Mesendoderm (in vitro differentiated cells): ENCODE measurements around the gene MUSK.
"Not testable (repeated sequence)": the region's sequence is repeated elsewhere in the genome, so short reads cannot be mapped to it uniquely, and the experiment has no call there.

ENCODE experiments used
- DNase-seq: peaks from one replicate; pipeline ENCODE4 v3.0.0; 2013
- H2AK5ac ChIP-seq: 2 replicates; pipeline ENCODE4 v1.6.1; 2013; ENCODE audit warnings: low read length, inconsistent platforms
- H2BK120ac ChIP-seq: 2 replicates; pipeline ENCODE4 v1.6.1; 2013; ENCODE audit warnings: low read depth, mild to moderate bottlenecking, low read length, moderate library complexity, mixed read lengths
- H2BK15ac ChIP-seq: replicated peaks from 2 replicates; pipeline ENCODE4 v1.6.1; 2013; ENCODE audit warnings: low read depth, mild to moderate bottlenecking, moderate library complexity
- H2BK5ac ChIP-seq: 2 replicates; pipeline ENCODE4 v1.6.1; 2013; ENCODE audit warnings: low read length, inconsistent platforms
- H3K18ac ChIP-seq: 2 replicates; pipeline ENCODE4 v1.6.1; 2013; ENCODE audit warnings: mild to moderate bottlenecking, low read length, mixed read lengths
- H3K23ac ChIP-seq: one replicate; pipeline ENCODE4 v1.6.1; 2013; ENCODE audit warnings: low read length
- H3K27ac ChIP-seq: 2 replicates; pipeline ENCODE4 v1.5.1; 2013; ENCODE audit warnings: low read depth, mild to moderate bottlenecking, inconsistent platforms, low read length, moderate library complexity
- H3K27me3 ChIP-seq: 2 replicates; pipeline ENCODE4 v1.6.1; 2013; ENCODE audit warnings: low read length, control low read depth, mild to moderate bottlenecking, inconsistent platforms; ENCODE audit not compliant: insufficient read depth, poor library complexity
- H3K36me3 ChIP-seq: 2 replicates; pipeline ENCODE4 v1.6.1; 2013; ENCODE audit warnings: low read length, inconsistent platforms; ENCODE audit not compliant: control insufficient read depth, insufficient read depth
- H3K4ac ChIP-seq: one replicate; pipeline ENCODE4 v1.6.1; 2013; ENCODE audit warnings: low read depth, mild to moderate bottlenecking, low read length, moderate library complexity
- H3K4me1 ChIP-seq: 2 replicates; pipeline ENCODE4 v1.6.1; 2013; ENCODE audit warnings: low read depth, low read length, inconsistent platforms; ENCODE audit not compliant: control insufficient read depth
- H3K4me2 ChIP-seq: 2 replicates; pipeline ENCODE4 v1.6.1; 2013; ENCODE audit warnings: low read length
- H3K4me3 ChIP-seq: 2 replicates; pipeline ENCODE4 v1.5.1; 2013; ENCODE audit warnings: mild to moderate bottlenecking, low read length
- H3K56ac ChIP-seq: one replicate; pipeline ENCODE4 v1.6.1; 2013; ENCODE audit warnings: low read length
- H3K79me1 ChIP-seq: 2 replicates; pipeline ENCODE4 v1.6.1; 2013; ENCODE audit warnings: low read length, inconsistent platforms
- H3K79me2 ChIP-seq: 2 replicates; pipeline ENCODE4 v1.6.1; 2013; ENCODE audit warnings: mild to moderate bottlenecking, low read length; ENCODE audit not compliant: control insufficient read depth, insufficient read depth
- H3K9ac ChIP-seq: 2 replicates; pipeline ENCODE4 v1.6.1; 2013; ENCODE audit warnings: low read length, inconsistent platforms
- H4K5ac ChIP-seq: one replicate; pipeline ENCODE4 v1.6.1; 2013; ENCODE audit warnings: low read length
- H4K8ac ChIP-seq: one replicate; pipeline ENCODE4 v1.6.1; 2013; ENCODE audit warnings: low read depth, mild to moderate bottlenecking, control low read depth, low read length, moderate library complexity
- WGBS: extraction: QIAGEN DNeasy Blood & Tissue Kit; methylation state at CpG from one replicate; pipeline ENCODE4 v1.1.7; 2013; ENCODE audit warnings: low lambda C conversion rate, missing lambda C conversion rate; ENCODE audit not compliant: insufficient coverage; ENCODE audit errors: extremely low coverage; 5-methylcytosine and 5-hydroxymethylcytosine counted together

MUSK gene

GRCh38 chr9:110812886-110813285 is 144.3 kb downstream of the MUSK start:
- Histone ChIP-seq H4K8ac (no peak overlapping the region), H3K4me1 (no peaks in the 10 kb centered on the region), H3K4me2 (no peak overlapping the region), H3K36me3 (no peaks in the 10 kb centered on the region), H3K4me3 (no peak overlapping the region), H3K56ac (no peak overlapping the region), H3K18ac (no peak overlapping the region), H3K79me1 (no peaks in the 10 kb centered on the region), H2BK120ac (no peak overlapping the region), H3K4ac (no peak overlapping the region), H2BK15ac (no peak overlapping the region), H3K9ac (no peak overlapping the region), H4K5ac (no peak overlapping the region), H2AK5ac (no peak overlapping the region), H2BK5ac (no peak overlapping the region), H3K79me2 (no peaks in the 10 kb centered on the region), H3K23ac (no peak overlapping the region), H3K27ac (no peak overlapping the region), H3K27me3 (no peaks in the 10 kb centered on the region)
- DNase-seq, result no peak
- no CpG with 5 or more reads among the region's 3 CpGs for WGBS

- H3K56ac ChIP-seq, result no peak overlapping the region
- H2BK15ac ChIP-seq, result no peak overlapping the region
- no peak for DNase-seq
- H3K79me2 ChIP-seq, result no peaks in the 10 kb centered on the region
- no CpG with 5 or more reads among the region's 2 CpGs for WGBS
- H3K27ac ChIP-seq, result no peak overlapping the region
- no peak overlapping the region for H3K4me2 ChIP-seq
- H3K4me3 ChIP-seq, result no peak overlapping the region
- H3K18ac ChIP-seq, result no peak overlapping the region
- H3K36me3 ChIP-seq, result no peaks in the 10 kb centered on the region
- H2BK120ac ChIP-seq, result no peak overlapping the region
- H3K4me1 ChIP-seq, result no peaks in the 10 kb centered on the region
- H3K23ac ChIP-seq, result no peak overlapping the region
- H3K27me3 ChIP-seq, result no peaks in the 10 kb centered on the region
- H2AK5ac ChIP-seq, result no peak overlapping the region
- H3K4ac ChIP-seq, result no peak overlapping the region
- no peaks in the 10 kb centered on the region for H3K79me1 ChIP-seq
- H2BK5ac ChIP-seq, result no peak overlapping the region
- no peak overlapping the region for H4K5ac ChIP-seq
- no peak overlapping the region for H3K9ac ChIP-seq
- no peak overlapping the region for H4K8ac ChIP-seq
These were observed 145.6 kb downstream of the MUSK start for GRCh38 chr9:110814159-110814558.

- Histone ChIP-seq H3K79me2 (no peaks in the 10 kb centered on the region), H3K4me3 (no peak overlapping the region), H3K79me1 (no peaks in the 10 kb centered on the region), H2BK5ac (no peak overlapping the region), H3K4me1 (no peaks in the 10 kb centered on the region), H4K5ac (no peak overlapping the region), H4K8ac (no peak overlapping the region), H2BK120ac (no peak overlapping the region), H3K4me2 (no peak overlapping the region), H2AK5ac (no peak overlapping the region), H2BK15ac (no peak overlapping the region), H3K4ac (no peak overlapping the region), H3K23ac (no peak overlapping the region), H3K36me3 (no peaks in the 10 kb centered on the region), H3K9ac (no peak overlapping the region), H3K56ac (no peak overlapping the region), H3K27me3 (no peaks in the 10 kb centered on the region), H3K18ac (no peak overlapping the region), H3K27ac (no peak overlapping the region)
- DNase-seq, result no peak
- WGBS, result no CpG with 5 or more reads among the region's 1 CpG
These were observed 146.8 kb downstream of the MUSK start for GRCh38 chr9:110815361-110815760.

- H3K36me3 ChIP-seq, result no peaks in the 10 kb centered on the region
- no peak overlapping the region for H4K8ac ChIP-seq
- DNase-seq, result no peak
- no peaks in the 10 kb centered on the region for H3K27me3 ChIP-seq
- H3K79me1 ChIP-seq, result no peaks in the 10 kb centered on the region
- H3K4me3 ChIP-seq, result no peak overlapping the region
- no peaks in the 10 kb centered on the region for H3K79me2 ChIP-seq
- H3K23ac ChIP-seq, result no peak overlapping the region
- no peak overlapping the region for H3K4ac ChIP-seq
- H3K4me2 ChIP-seq, result no peak overlapping the region
- no peak overlapping the region for H2BK120ac ChIP-seq
- no peak overlapping the region for H2BK15ac ChIP-seq
- no peak overlapping the region for H3K18ac ChIP-seq
- no peak overlapping the region for H3K27ac ChIP-seq
- H4K5ac ChIP-seq, result no peak overlapping the region
- WGBS, result no CpG with 5 or more reads among the region's 1 CpG
- no peaks in the 10 kb centered on the region for H3K4me1 ChIP-seq
- no peak overlapping the region for H2AK5ac ChIP-seq
- H3K56ac ChIP-seq, result no peak overlapping the region
- H3K9ac ChIP-seq, result no peak overlapping the region
- H2BK5ac ChIP-seq, result no peak overlapping the region
These were observed 151.8 kb downstream of the MUSK start for GRCh38 chr9:110820381-110820780.

GRCh38 chr9:110821064-110821463 is 152.5 kb downstream of the MUSK start:
- Histone ChIP-seq H3K79me1 (no peaks in the 10 kb centered on the region), H2AK5ac (no peak overlapping the region), H3K27ac (no peak overlapping the region), H3K56ac (no peak overlapping the region), H3K4me2 (no peak overlapping the region), H2BK5ac (no peak overlapping the region), H3K4me1 (no peaks in the 10 kb centered on the region), H3K23ac (no peak overlapping the region), H3K18ac (no peak overlapping the region), H3K9ac (no peak overlapping the region), H2BK120ac (no peak overlapping the region), H3K4ac (no peak overlapping the region), H3K27me3 (no peaks in the 10 kb centered on the region), H3K79me2 (no peaks in the 10 kb centered on the region), H2BK15ac (no peak overlapping the region), H4K8ac (no peak overlapping the region), H3K36me3 (no peaks in the 10 kb centered on the region), H4K5ac (no peak overlapping the region), H3K4me3 (no peak overlapping the region)
- DNase-seq, result no peak
- WGBS, result no CpG with 5 or more reads among the region's 1 CpG

- not testable (repeated sequence) for H3K79me2 ChIP-seq, H3K4ac ChIP-seq, H3K4me2 ChIP-seq, H3K79me1 ChIP-seq, DNase-seq, H3K27ac ChIP-seq, H4K8ac ChIP-seq, H3K18ac ChIP-seq, H3K27me3 ChIP-seq, H2BK5ac ChIP-seq, H4K5ac ChIP-seq, H3K4me1 ChIP-seq, H3K9ac ChIP-seq, H2BK120ac ChIP-seq, H2BK15ac ChIP-seq, H3K23ac ChIP-seq, H3K4me3 ChIP-seq, H2AK5ac ChIP-seq, H3K56ac ChIP-seq, H3K36me3 ChIP-seq
These were observed 156.5 kb downstream of the MUSK start for GRCh38 chr9:110825129-110825528.
